ENCODE data around the gene PIGO.
A peak's percentile ranks its signal among the peaks of the same experiment; 100 is the strongest.

Gene PIGO

GRCh38 chr9:35071814-35072460 is 24.5 kb downstream of the PIGO start:
- DNase-seq (ENCODE audit: low spot score): peak; percentile 76

GRCh38 chr9:35070823-35071813 is 25.3 kb downstream of the PIGO start:
- no peak for DNase-seq (ENCODE audit: low spot score)

- DNase-seq (ENCODE audit: low spot score): no peak
Measured at GRCh38 chr9:35069020-35069419, 27.4 kb downstream of the PIGO start.

- no peak for DNase-seq (ENCODE audit: low spot score)
Measured at GRCh38 chr9:35067056-35067455, 29.3 kb downstream of the PIGO start.

- no peak for DNase-seq (ENCODE audit: low spot score)
Measured at GRCh38 chr9:35060548-35061207, 35.7 kb downstream of the PIGO start.

- no peak for DNase-seq (ENCODE audit: low spot score)
Measured at GRCh38 chr9:35059438-35059837, 37.0 kb downstream of the PIGO start.

GRCh38 chr9:35057271-35057620 is 39.1 kb downstream of the PIGO start:
- no peak for DNase-seq (ENCODE audit: low spot score)

GRCh38 chr9:35056571-35057270 is 39.7 kb downstream of the PIGO start:
- DNase-seq (ENCODE audit: low spot score): no peak

GRCh38 chr9:35054871-35055644 is 41.3 kb downstream of the PIGO start:
- no peak for DNase-seq (ENCODE audit: low spot score)

GRCh38 chr9:35054185-35054835 is 42.1 kb downstream of the PIGO start:
- no peak for DNase-seq (ENCODE audit: low spot score)

- peak; percentile 48 for DNase-seq (ENCODE audit: low spot score)
Measured at GRCh38 chr9:35051069-35051967, 45.1 kb downstream of the PIGO start.

GRCh38 chr9:35048511-35048910 is 47.9 kb downstream of the PIGO start:
- DNase-seq (ENCODE audit: low spot score): no peak

- no peak for DNase-seq (ENCODE audit: low spot score)
Measured at GRCh38 chr9:35044071-35044470, 52.3 kb downstream of the PIGO start.

GRCh38 chr9:35042891-35043545 is 53.4 kb downstream of the PIGO start:
- no peak for DNase-seq (ENCODE audit: low spot score)

- no peak for DNase-seq (ENCODE audit: low spot score)
Measured at GRCh38 chr9:35042081-35042604, 54.2 kb downstream of the PIGO start.
